IMR-90 (cell line): ENCODE results near the gene PDS5B. TPM values are rescaled to one million over a fixed set of nuclear protein-coding genes. Genes with fewer than 3 reads are reported as not detected.

Experiments
- ATAC-seq: fragments of 200-7000 bp; cut with Tn5 transposase; 2 replicates; pipeline ENCODE4 v1.9.1; 2020; ENCODE audit warnings: low read depth, mild to moderate bottlenecking, moderate library complexity
- BruUV-seq: library from RNA; stranded (reverse); fragments of 400-500 nt; replicated peaks from 2 replicates; lab custom pipeline; 2021; lab: Mats Ljungman, UMichigan
- CTCF ChIA-PET: fragments of 300-600 bp; formaldehyde crosslinking; extraction: SDS; loops from one replicate; lab custom pipeline; 2021; ENCODE audit warnings: antibody characterized with exemption; lab: Yijun Ruan, JAX
- POLR2A ChIA-PET: fragments of 300-600 bp; sonication (Branson Sonifier 250); formaldehyde crosslinking; loops from one replicate; lab custom pipeline; 2022; ENCODE audit warnings: antibody characterized with exemption; ENCODE audit not compliant: unreplicated experiment; lab: Charles Lee
- DNase-seq: peaks from one replicate; pipeline ENCODE4 v3.0.0; 2013
- H2AFZ ChIP-seq: replicated peaks from 2 replicates; pipeline ENCODE3; 2013; ENCODE audit warnings: low read length, mild to moderate bottlenecking; ENCODE audit not compliant: poor library complexity
- H2AK5ac ChIP-seq: 2 replicates; pipeline ENCODE4 v1.6.1; 2013; ENCODE audit warnings: low read depth, low read length, inconsistent platforms
- H2AK9ac ChIP-seq: replicated peaks from 2 replicates; pipeline ENCODE3; 2013; ENCODE audit warnings: mild to moderate bottlenecking, low read depth, low read length, moderate library complexity; ENCODE audit not compliant: poor library complexity
- H2BK120ac ChIP-seq: 2 replicates; pipeline ENCODE4 v1.6.1; 2013; ENCODE audit warnings: low read depth, low read length, inconsistent platforms
- H2BK15ac ChIP-seq: 3 replicates; pipeline ENCODE4 v1.6.1; 2013; ENCODE audit warnings: low read depth, low read length, inconsistent platforms
- H2BK20ac ChIP-seq: 2 replicates; pipeline ENCODE4 v1.6.1; 2013; ENCODE audit warnings: low read depth, mild to moderate bottlenecking, inconsistent platforms, low read length, moderate library complexity
- H2BK5ac ChIP-seq: 2 replicates; pipeline ENCODE4 v1.6.1; 2013; ENCODE audit warnings: mild to moderate bottlenecking, low read depth, low read length, inconsistent platforms; ENCODE audit not compliant: poor library complexity, severe bottlenecking
- H3K14ac ChIP-seq: replicated peaks from 2 replicates; pipeline ENCODE4 v1.6.1; 2013; ENCODE audit warnings: low read depth, low read length, inconsistent platforms
- H3K18ac ChIP-seq: 2 replicates; pipeline ENCODE4 v1.6.1; 2013; ENCODE audit warnings: low read depth, low read length, control low read depth
- H3K23ac ChIP-seq: 2 replicates; pipeline ENCODE4 v1.6.1; 2013; ENCODE audit warnings: low read depth, low read length, inconsistent platforms
- H3K27ac ChIP-seq: 2 replicates; pipeline ENCODE4 v1.5.1; 2013; ENCODE audit warnings: mild to moderate bottlenecking, control low read depth, low read length; ENCODE audit not compliant: insufficient read depth
- H3K27me3 ChIP-seq: 2 replicates; pipeline ENCODE4 v1.6.1; 2013; ENCODE audit warnings: low read length; ENCODE audit not compliant: control insufficient read depth, insufficient read depth
- H3K36me3 ChIP-seq: 2 replicates; pipeline ENCODE4 v1.6.1; 2013; ENCODE audit warnings: low read length, mixed read lengths; ENCODE audit not compliant: control insufficient read depth, insufficient read depth
- H3K4ac ChIP-seq: 2 replicates; pipeline ENCODE4 v1.6.1; 2013; ENCODE audit warnings: low read depth, low read length, inconsistent platforms
- H3K4me1 ChIP-seq: 2 replicates; pipeline ENCODE4 v1.6.1; 2013; ENCODE audit warnings: low read length, mixed read lengths; ENCODE audit not compliant: control insufficient read depth, insufficient read depth
- H3K4me2 ChIP-seq: 2 replicates; pipeline ENCODE4 v1.6.1; 2013; ENCODE audit warnings: low read depth, mild to moderate bottlenecking, control low read depth, low read length, moderate library complexity
- H3K4me3 ChIP-seq: 2 replicates; pipeline ENCODE4 v1.5.1; 2013; ENCODE audit warnings: low read depth, mild to moderate bottlenecking, control low read depth, low read length, moderate library complexity; ENCODE audit not compliant: insufficient read depth
- H3K56ac ChIP-seq: 2 replicates; pipeline ENCODE4 v1.6.1; 2013; ENCODE audit warnings: low read length, inconsistent platforms; ENCODE audit not compliant: insufficient read depth; ENCODE audit errors: extremely low read depth
- H3K79me1 ChIP-seq, 2 experiments: 2 replicates each; pipeline ENCODE4 v1.6.1; 2013; ENCODE audit warnings: low read length in 2 of 2, inconsistent platforms in 1 of 2, low read depth in 1 of 2
- H3K9ac ChIP-seq: 2 replicates; pipeline ENCODE4 v1.6.1; 2013; ENCODE audit warnings: low read depth, low read length, control low read depth
- H3K9me1 ChIP-seq: 2 replicates; pipeline ENCODE4 v1.6.1; 2013; ENCODE audit warnings: low read length, inconsistent platforms; ENCODE audit not compliant: insufficient read depth
- H3K9me3 ChIP-seq: 2 replicates; pipeline ENCODE4 v1.6.1; 2013; ENCODE audit warnings: low read length; ENCODE audit not compliant: control insufficient read depth, insufficient read depth
- H4K20me1 ChIP-seq: 2 replicates; pipeline ENCODE4 v1.6.1; 2013; ENCODE audit warnings: low read length, inconsistent platforms; ENCODE audit not compliant: insufficient read depth
- H4K5ac ChIP-seq: 2 replicates; pipeline ENCODE4 v1.6.1; 2013; ENCODE audit warnings: mild to moderate bottlenecking, low read depth, low read length, control low read depth
- H4K8ac ChIP-seq, 2 experiments: 2 replicates each; pipeline ENCODE4 v1.6.1; 2013; ENCODE audit warnings: low read depth in 2 of 2, low read length in 2 of 2, control low read depth in 1 of 2, inconsistent platforms in 1 of 2
- H4K91ac ChIP-seq: 2 replicates; pipeline ENCODE4 v1.6.1; 2013; ENCODE audit warnings: low read depth, low read length, inconsistent platforms; ENCODE audit not compliant: insufficient read depth
- BHLHE40 ChIP-seq: fragments of 150-350 bp; IDR thresholded peaks from 2 replicates; pipeline ENCODE4 v1.6.1; 2016; ENCODE audit warnings: mild to moderate bottlenecking, low read depth, low read length
- CEBPB ChIP-seq: IDR thresholded peaks from 2 replicates; pipeline ENCODE4 v1.6.1; 2012; ENCODE audit warnings: low read depth, low read length, improper control_type of control experiment
- CHD1 ChIP-seq: IDR thresholded peaks from 2 replicates; pipeline ENCODE4 v1.6.1; 2012; ENCODE audit warnings: low read depth, low read length, improper control_type of control experiment
- FOS ChIP-seq: fragments of 150-350 bp; IDR thresholded peaks from 2 replicates; pipeline ENCODE4 v1.6.1; 2016; ENCODE audit warnings: low read depth, low read length
- MAFK ChIP-seq: IDR thresholded peaks from 2 replicates; pipeline ENCODE4 v1.6.1; 2012; ENCODE audit warnings: low read depth, low read length, improper control_type of control experiment
- MAZ ChIP-seq: IDR thresholded peaks from 2 replicates; pipeline ENCODE4 v1.6.1; 2012; ENCODE audit warnings: low read depth, mild to moderate bottlenecking, low read length, improper control_type of control experiment, moderate library complexity, borderline replicate concordance
- MXI1 ChIP-seq: IDR thresholded peaks from 2 replicates; pipeline ENCODE4 v1.6.1; 2012; ENCODE audit warnings: low read depth, mild to moderate bottlenecking, low read length, moderate library complexity, borderline replicate concordance
- NFE2L2 ChIP-seq: fragments of 150-350 bp; IDR thresholded peaks from 2 replicates; pipeline ENCODE4 v1.6.1; 2016; ENCODE audit warnings: low read depth, mild to moderate bottlenecking, low read length
- POLR2A ChIP-seq: IDR thresholded peaks from 2 replicates; pipeline ENCODE4 v1.6.1; 2012; ENCODE audit warnings: mild to moderate bottlenecking, low read depth, low read length
- RAD21 ChIP-seq: IDR thresholded peaks from 2 replicates; pipeline ENCODE4 v1.6.1; 2012; ENCODE audit warnings: low read length, improper control_type of control experiment
- RCOR1 ChIP-seq: IDR thresholded peaks from 2 replicates; pipeline ENCODE4 v1.6.1; 2012; ENCODE audit warnings: mild to moderate bottlenecking, low read length, improper control_type of control experiment; ENCODE audit not compliant: insufficient replicate concordance
- RFX5 ChIP-seq: IDR thresholded peaks from 2 replicates; pipeline ENCODE4 v1.8.0; 2012; ENCODE audit warnings: low read depth, mild to moderate bottlenecking, low read length, moderate library complexity
- SMC3 ChIP-seq: fragments of 150-350 bp; IDR thresholded peaks from 2 replicates; pipeline ENCODE4 v1.6.1; 2016; ENCODE audit warnings: low read depth, mild to moderate bottlenecking, antibody characterized with exemption, low read length, moderate library complexity
- WGBS, 2 experiments: methylation state at CpG; one replicate each; pipeline versions ENCODE4 v1.1.5 to v1.1.7; 2013; ENCODE audit warnings: missing lambda C conversion rate in 2 of 2; ENCODE audit not compliant: insufficient read length in 1 of 2; ENCODE audit errors: extremely low coverage in 2 of 2; 5-methylcytosine and 5-hydroxymethylcytosine counted together
- dilution Hi-C: fragments of 300-500 bp; cut with HindIII; formaldehyde crosslinking; loops from one replicate; pipeline ENCODE4 v1.14.3; 2018; ENCODE audit warnings: low sequenced_read_pairs; ENCODE audit not compliant: unreplicated experiment
- in situ Hi-C: fragments of 300-500 bp; cut with MboI; formaldehyde crosslinking; loops from 3 replicates; pipeline ENCODE4 v1.14.3; 2019; ENCODE audit warnings: low sequenced_read_pairs, inconsistent platforms, mixed read lengths
- intact Hi-C: fragments of 100-400 bp; cut with micrococcal nuclease; formaldehyde crosslinking; loops from 2 replicates; pipeline ENCODE4 v1.10.0; 2022
- polyA plus RNA-seq, 3 experiments: library from polyadenylated mRNA; depleted of rRNA; stranded (reverse); fragments of >200 nt; gene quantifications; 2 replicates each; pipeline ENCODE4 v1.2.3, GENCODE V29; 2012; ENCODE audit warnings: low replicate concordance in 1 of 3
- total RNA-seq: library from RNA; depleted of rRNA; stranded (reverse); fragments of >200 nt; gene quantifications from 2 replicates; pipeline ENCODE4 v1.2.3, GENCODE V29; 2012
- TF ChIP-seq, protein P1 (sequence below): fragments of 150-350 bp; IDR thresholded peaks from 2 replicates; pipeline ENCODE4 v1.6.1; 2017; ENCODE audit warnings: mild to moderate bottlenecking, antibody characterized with exemption, low read length, low read depth
- TF ChIP-seq, protein P2 (sequence below): fragments of 150-350 bp; IDR thresholded peaks from 2 replicates; pipeline ENCODE4 v1.6.1; 2016; ENCODE audit warnings: low read depth, mild to moderate bottlenecking, low read length, moderate library complexity, borderline replicate concordance
- TF ChIP-seq, protein P3 (sequence below): conservative IDR thresholded peaks from 2 replicates; pipeline ENCODE4 v1.5.1; 2012; ENCODE audit warnings: mild to moderate bottlenecking, low read depth, low read length, improper control_type of control experiment

PDS5B gene
- total and polyA plus RNA-seq, 2 of the 4 experiments (the other 2 are of a cell fraction), result 6.2 to 20.1 TPM

DNA sequence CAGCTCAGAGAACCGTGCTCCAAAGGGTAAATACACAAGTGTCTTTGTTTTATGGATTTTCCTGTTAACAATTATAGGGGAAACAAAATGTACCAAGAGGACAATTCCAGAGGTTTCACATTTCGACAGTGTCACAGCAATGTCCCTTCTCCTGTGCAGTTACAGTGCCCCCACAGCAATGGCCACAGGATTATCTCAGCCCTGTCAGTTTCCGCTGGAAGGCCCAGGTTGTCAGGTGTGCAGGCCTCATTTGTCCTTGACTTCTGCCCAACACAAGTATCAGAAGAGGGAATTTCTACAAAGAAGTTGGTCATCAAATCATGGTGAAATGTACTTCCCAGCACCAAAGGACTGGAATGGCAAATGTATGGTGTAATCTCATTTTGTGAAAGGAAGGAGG, 36.5 kb upstream of the PDS5B start:
- H3K9me3 ChIP-seq, result no peaks in the 10 kb centered on the region
- no peak overlapping the region for H4K8ac ChIP-seq
- no peak overlapping the region for H3K4me3 ChIP-seq
- H3K56ac ChIP-seq, result no peak overlapping the region
- TF ChIP-seq RCOR1 (no peak), POLR2A (no peak), NFE2L2 (no peak), CHD1 (no peak), MXI1 (no peak), MAZ (no peak), MAFK (no peak), SMC3 (no peak), RAD21 (no peak), BHLHE40 (no peak), CEBPB (no peak), RFX5 (no peak), FOS (no peak)
- TF ChIP-seq, protein P1, sequence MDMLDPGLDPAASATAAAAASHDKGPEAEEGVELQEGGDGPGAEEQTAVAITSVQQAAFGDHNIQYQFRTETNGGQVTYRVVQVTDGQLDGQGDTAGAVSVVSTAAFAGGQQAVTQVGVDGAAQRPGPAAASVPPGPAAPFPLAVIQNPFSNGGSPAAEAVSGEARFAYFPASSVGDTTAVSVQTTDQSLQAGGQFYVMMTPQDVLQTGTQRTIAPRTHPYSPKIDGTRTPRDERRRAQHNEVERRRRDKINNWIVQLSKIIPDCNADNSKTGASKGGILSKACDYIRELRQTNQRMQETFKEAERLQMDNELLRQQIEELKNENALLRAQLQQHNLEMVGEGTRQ, result no peak
- TF ChIP-seq, protein P2, sequence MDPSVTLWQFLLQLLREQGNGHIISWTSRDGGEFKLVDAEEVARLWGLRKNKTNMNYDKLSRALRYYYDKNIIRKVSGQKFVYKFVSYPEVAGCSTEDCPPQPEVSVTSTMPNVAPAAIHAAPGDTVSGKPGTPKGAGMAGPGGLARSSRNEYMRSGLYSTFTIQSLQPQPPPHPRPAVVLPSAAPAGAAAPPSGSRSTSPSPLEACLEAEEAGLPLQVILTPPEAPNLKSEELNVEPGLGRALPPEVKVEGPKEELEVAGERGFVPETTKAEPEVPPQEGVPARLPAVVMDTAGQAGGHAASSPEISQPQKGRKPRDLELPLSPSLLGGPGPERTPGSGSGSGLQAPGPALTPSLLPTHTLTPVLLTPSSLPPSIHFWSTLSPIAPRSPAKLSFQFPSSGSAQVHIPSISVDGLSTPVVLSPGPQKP, result no peak
- TF ChIP-seq, protein P3, sequence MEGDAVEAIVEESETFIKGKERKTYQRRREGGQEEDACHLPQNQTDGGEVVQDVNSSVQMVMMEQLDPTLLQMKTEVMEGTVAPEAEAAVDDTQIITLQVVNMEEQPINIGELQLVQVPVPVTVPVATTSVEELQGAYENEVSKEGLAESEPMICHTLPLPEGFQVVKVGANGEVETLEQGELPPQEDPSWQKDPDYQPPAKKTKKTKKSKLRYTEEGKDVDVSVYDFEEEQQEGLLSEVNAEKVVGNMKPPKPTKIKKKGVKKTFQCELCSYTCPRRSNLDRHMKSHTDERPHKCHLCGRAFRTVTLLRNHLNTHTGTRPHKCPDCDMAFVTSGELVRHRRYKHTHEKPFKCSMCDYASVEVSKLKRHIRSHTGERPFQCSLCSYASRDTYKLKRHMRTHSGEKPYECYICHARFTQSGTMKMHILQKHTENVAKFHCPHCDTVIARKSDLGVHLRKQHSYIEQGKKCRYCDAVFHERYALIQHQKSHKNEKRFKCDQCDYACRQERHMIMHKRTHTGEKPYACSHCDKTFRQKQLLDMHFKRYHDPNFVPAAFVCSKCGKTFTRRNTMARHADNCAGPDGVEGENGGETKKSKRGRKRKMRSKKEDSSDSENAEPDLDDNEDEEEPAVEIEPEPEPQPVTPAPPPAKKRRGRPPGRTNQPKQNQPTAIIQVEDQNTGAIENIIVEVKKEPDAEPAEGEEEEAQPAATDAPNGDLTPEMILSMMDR, result no peak
- H3K36me3 ChIP-seq, result no peaks in the 10 kb centered on the region
- no peak overlapping the region for H3K23ac ChIP-seq
- intact Hi-C loops (no loop called here), in situ Hi-C loops (no loop called here), dilution Hi-C loops (no loop called here)
- H3K9ac ChIP-seq, result no peak overlapping the region
- H2AK5ac ChIP-seq, result no peak overlapping the region
- H3K4ac ChIP-seq, result no peak overlapping the region
- no peaks in the 10 kb centered on the region for H3K79me1 ChIP-seq
- no peak overlapping the region for H4K91ac ChIP-seq
- H3K27me3 ChIP-seq, result peaks cover 2% of the 10 kb centered on the region; the same call in 1 of the 2 replicates
- H2AFZ ChIP-seq, result no peak overlapping the region
- H3K4me1 ChIP-seq, result no peaks in the 10 kb centered on the region
- ATAC-seq (no peak), DNase-seq (no peak)
- CTCF ChIA-PET, result interaction anchor here (0.6 to 1.2 kb wide), 2 partner anchors 10 to 17 kb away, joined by 3 read pairs; no protein-coding TSS in a partner anchor
- no peak overlapping the region for H2BK15ac ChIP-seq
- POLR2A ChIA-PET, result no interaction called here
- H3K14ac ChIP-seq, result no peak overlapping the region
- H2AK9ac ChIP-seq, result no peak overlapping the region
- H4K5ac ChIP-seq, result no peak overlapping the region
- no TSS peak for BruUV-seq
- H2BK5ac ChIP-seq, result no peak overlapping the region
- no CpG with 5 or more reads among the region's 3 CpGs for WGBS, 2 experiments
- no peak overlapping the region for H2BK20ac ChIP-seq
- no peak overlapping the region for H3K18ac ChIP-seq
- no peak overlapping the region for H3K4me2 ChIP-seq
- no peak overlapping the region for H2BK120ac ChIP-seq
- H3K9me1 ChIP-seq, result no peaks in the 10 kb centered on the region
- no peak overlapping the region for H3K27ac ChIP-seq
- H4K20me1 ChIP-seq, result no peaks in the 10 kb centered on the region
